B cell (primary cell): ENCODE data around the gene TIMM10. TPM values are rescaled to one million over a fixed set of nuclear protein-coding genes. Genes with fewer than 3 reads are reported as not detected.

ENCODE experiments used
- ATAC-seq: fragments of 200-7000 bp; cut with Tn5 transposase; one replicate; pipeline ENCODE4 v1.10.0; 2021; ENCODE audit warnings: low read depth, mild to moderate bottlenecking, moderate number of reproducible peaks, moderate library complexity
- CTCF ChIA-PET: fragments of 350-600 bp; sonication (Branson Sonifier 250); formaldehyde crosslinking; loops from one replicate; lab custom pipeline; 2021; ENCODE audit warnings: antibody characterized with exemption, inconsistent platforms; lab: Charles Lee
- POLR2A ChIA-PET: fragments of 350-600 bp; sonication (Branson Sonifier 250); formaldehyde crosslinking; loops from one replicate; lab custom pipeline; 2021; ENCODE audit warnings: antibody characterized with exemption; lab: Charles Lee
- DNase-seq: peaks from one replicate; pipeline ENCODE4 v3.0.0; 2013
- H2AFZ ChIP-seq: 2 replicates; pipeline ENCODE4 v1.6.1; 2012; ENCODE audit warnings: mild to moderate bottlenecking, low read depth, low read length; ENCODE audit not compliant: insufficient read depth, poor library complexity, severe bottlenecking
- H3K27ac ChIP-seq, 2 donors: 1 replicate in 1 of 2; 2 replicates in 1 of 2; pipeline ENCODE4 v1.5.1; 2012 to 2013; ENCODE audit warnings: low read length in 2 of 2, mild to moderate bottlenecking in 2 of 2, moderate library complexity in 1 of 2
- H3K27me3 ChIP-seq, 4 experiments: fragments of 200-600 bp in 1 of 4; sonication (generic) in 1 of 4; replicated peaks in 1 of 4; 1 replicate in 2 of 4; 2 replicates in 2 of 4; pipeline versions ENCODE4 v1.6.1 to v1.7.0; 2013 to 2016; ENCODE audit warnings: low read length in 3 of 4, mild to moderate bottlenecking in 2 of 4, mixed read lengths in 1 of 4, moderate library complexity in 1 of 4; ENCODE audit not compliant: insufficient read depth in 4 of 4, control insufficient read depth in 3 of 4; ENCODE audit errors: control extremely low read depth in 1 of 4
- H3K36me3 ChIP-seq, 2 experiments: replicated peaks in 1 of 2; 1 replicate in 1 of 2; 2 replicates in 1 of 2; pipeline versions ENCODE4 v1.6.1 to v1.7.1; 2013; ENCODE audit warnings: low read length in 1 of 2; ENCODE audit not compliant: insufficient read depth in 2 of 2, control insufficient read depth in 1 of 2; ENCODE audit errors: control extremely low read depth in 1 of 2, extremely low read depth in 1 of 2
- H3K4me1 ChIP-seq, 2 donors: fragments of 200-600 bp in 1 of 2; sonication (generic) in 1 of 2; 1 replicate in 1 of 2; 2 replicates in 1 of 2; pipeline versions ENCODE4 v1.5.1 to v1.6.1; 2013 to 2017; ENCODE audit warnings: low read length in 2 of 2; ENCODE audit not compliant: control insufficient read depth in 2 of 2, insufficient read depth in 2 of 2
- H3K4me2 ChIP-seq: replicated peaks from 2 replicates; pipeline ENCODE3; 2012; ENCODE audit warnings: mild to moderate bottlenecking, low read depth, low read length; ENCODE audit not compliant: poor library complexity, severe bottlenecking
- H3K4me3 ChIP-seq, 5 experiments: fragments of 200-600 bp in 1 of 5; sonication (generic) in 1 of 5; 1 replicate in 3 of 5; 2 replicates in 2 of 5; pipeline versions ENCODE4 v1.5.1 to v1.7.0; 2011 to 2016; ENCODE audit warnings: low read length in 4 of 5, mild to moderate bottlenecking in 4 of 5, low read depth in 2 of 5, control low read depth in 1 of 5, moderate library complexity in 1 of 5; ENCODE audit not compliant: insufficient read depth in 1 of 5; ENCODE audit errors: control extremely low read depth in 1 of 5, extremely low read depth in 1 of 5
- H3K79me2 ChIP-seq: fragments of 200-600 bp; sonication (generic); one replicate; pipeline ENCODE4 v1.6.0; 2016; ENCODE audit warnings: low read length; ENCODE audit not compliant: control insufficient read depth, insufficient read depth
- H3K9ac ChIP-seq: fragments of 200-600 bp; sonication (generic); 2 replicates; pipeline ENCODE4 v1.6.1; 2017; ENCODE audit warnings: mild to moderate bottlenecking, low read length, moderate library complexity
- H3K9me3 ChIP-seq, 3 donors: one replicate each; pipeline versions ENCODE4 v1.6.1 to v1.7.1; 2013; ENCODE audit warnings: low read length in 2 of 3; ENCODE audit not compliant: control insufficient read depth in 2 of 3, insufficient read depth in 1 of 3; ENCODE audit errors: control extremely low read depth in 1 of 3
- H4K20me1 ChIP-seq: 2 replicates; pipeline ENCODE4 v1.6.0; 2012; ENCODE audit warnings: mild to moderate bottlenecking, low read length; ENCODE audit not compliant: insufficient read depth, control insufficient read depth, poor library complexity, severe bottlenecking
- H3K27ac Mint-ChIP-seq: one replicate; pipeline ENCODE4 v1.8.0; 2021; ENCODE audit warnings: mixed read lengths
- H3K27me3 Mint-ChIP-seq: one replicate; pipeline ENCODE4 v1.8.0; 2021; ENCODE audit warnings: mixed read lengths
- H3K4me1 Mint-ChIP-seq: one replicate; pipeline ENCODE4 v1.8.0; 2021; ENCODE audit warnings: mixed read lengths
- H3K4me3 Mint-ChIP-seq: one replicate; pipeline ENCODE4 v1.8.0; 2021; ENCODE audit warnings: mixed read lengths
- H3K9me3 Mint-ChIP-seq: one replicate; pipeline ENCODE4 v1.8.0; 2022; ENCODE audit warnings: mixed read lengths; ENCODE audit not compliant: insufficient read depth
- CTCF ChIP-seq: fragments of 200-600 bp; IDR thresholded peaks from one replicate; pipeline ENCODE4 v1.8.0; 2022; ENCODE audit warnings: antibody characterized with exemption, mild to moderate bottlenecking
- EZH2 ChIP-seq: IDR thresholded peaks from 2 replicates; pipeline ENCODE4 v1.6.1; 2012; ENCODE audit warnings: borderline replicate concordance, low read depth, mild to moderate bottlenecking, moderate library complexity, low read length; ENCODE audit not compliant: insufficient read depth, poor library complexity, severe bottlenecking
- WGBS: methylation state at CpG from one replicate; pipeline ENCODE4 v1.1.5; 2013; ENCODE audit warnings: missing lambda C conversion rate; ENCODE audit not compliant: insufficient coverage; 5-methylcytosine and 5-hydroxymethylcytosine counted together
- intact Hi-C: fragments of 100-400 bp; cut with micrococcal nuclease; formaldehyde crosslinking; loops from one replicate; pipeline ENCODE4 v1.10.0; 2022
- polyA plus RNA-seq: library from polyadenylated mRNA; depleted of rRNA; stranded (reverse); fragments of >200 nt; gene quantifications from 2 replicates; pipeline ENCODE4 v1.2.3, GENCODE V29; 2012
- total RNA-seq, 2 donors: library from RNA; stranded (reverse); fragments of 120-200 nt in 1 of 2; gene quantifications; 1 replicate in 1 of 2; 2 replicates in 1 of 2; pipeline versions ENCODE4 v1.2.3 to v1.2.4, GENCODE V29; 2013 to 2022

The TIMM10 gene
- total and polyA plus RNA-seq, 2 donors (not counting 1 experiment from before 2014, with no cell fraction given) = 36.5 to 39.6 TPM

- intact Hi-C loops = no loop called here
- no peaks in the 10 kb centered on the region for H3K27me3 Mint-ChIP-seq
- peaks cover 38% of the 10 kb centered on the region for H4K20me1 ChIP-seq
- no peak overlapping the region for H3K4me2 ChIP-seq
- H3K9ac ChIP-seq = no peak overlapping the region
- DNase-seq (no peak), ATAC-seq (no peak)
- no peak overlapping the region for H3K4me3 ChIP-seq
- H3K27ac Mint-ChIP-seq = no peak overlapping the region
- no peak for TF ChIP-seq CTCF
- TF ChIP-seq EZH2 = no peak
- H3K9me3 Mint-ChIP-seq = no peaks in the 10 kb centered on the region
- peaks cover 23% of the 10 kb centered on the region for H3K79me2 ChIP-seq
- no peaks in the 10 kb centered on the region for H3K27me3 ChIP-seq
- no peak overlapping the region for H2AFZ ChIP-seq
- no peak overlapping the region for H3K27ac ChIP-seq
- H3K36me3 ChIP-seq = peaks cover 2 to 89% of the 10 kb centered on the region in 2 experiments
- ChIA-PET CTCF (interaction anchor here (1.5 kb wide), 1 partner anchor 12 kb away, joined by 5 read pairs; the partner anchor contains the start of gene UBE2L6), POLR2A (no interaction called here)
- no peaks in the 10 kb centered on the region for H3K4me1 ChIP-seq
- no CpG with 5 or more reads among the region's 2 CpGs for WGBS
- H3K4me3 Mint-ChIP-seq = no peak overlapping the region
- H3K9me3 ChIP-seq = no peaks in the 10 kb centered on the region
- no peaks in the 10 kb centered on the region for H3K4me1 Mint-ChIP-seq
Measured at GRCh38 chr11:57555393-57555792, 24.8 kb upstream of the TIMM10 start.

GRCh38 chr11:57552479-57552878 is 21.9 kb upstream of the TIMM10 start:
- intact Hi-C loops = no loop called here
- Mint-ChIP-seq H3K9me3 (no peaks in the 10 kb centered on the region), H3K27ac (no peak overlapping the region), H3K27me3 (no peaks in the 10 kb centered on the region), H3K4me3 (no peak overlapping the region), H3K4me1 (peaks cover 10% of the 10 kb centered on the region)
- ATAC-seq (no peak), DNase-seq (no peak)
- ChIA-PET POLR2A (no interaction called here), CTCF (interaction anchor here (0.6 kb wide), 1 partner anchor 115 kb away, joined by 3 read pairs; no protein-coding TSS in a partner anchor)
- Histone ChIP-seq H3K9me3 (no peaks in the 10 kb centered on the region), H3K4me3 (no peak overlapping the region), H2AFZ (no peak overlapping the region), H4K20me1 (peaks cover 21% of the 10 kb centered on the region), H3K4me1 (peaks cover 6 to 8% of the 10 kb centered on the region in 2 donors), H3K79me2 (peaks cover 7% of the 10 kb centered on the region), H3K36me3 (peaks cover 0 to 77% of the 10 kb centered on the region in 2 experiments), H3K9ac (no peak overlapping the region), H3K27me3 (no peaks in the 10 kb centered on the region), H3K27ac (no peak overlapping the region), H3K4me2 (no peak overlapping the region)
- 100% methylated on average over 4 of the region's 5 CpGs for WGBS
- TF ChIP-seq EZH2 = no peak
- no peak for TF ChIP-seq CTCF
